Medulla oblongata (tissue), 1 donor: ENCODE results near the gene TSPAN18.

Experiments
- DNase-seq: peaks from one replicate; pipeline ENCODE4 v3.0.0-alpha.2; 2015; ENCODE audit errors: extremely low spot score

TSPAN18 gene

DNA sequence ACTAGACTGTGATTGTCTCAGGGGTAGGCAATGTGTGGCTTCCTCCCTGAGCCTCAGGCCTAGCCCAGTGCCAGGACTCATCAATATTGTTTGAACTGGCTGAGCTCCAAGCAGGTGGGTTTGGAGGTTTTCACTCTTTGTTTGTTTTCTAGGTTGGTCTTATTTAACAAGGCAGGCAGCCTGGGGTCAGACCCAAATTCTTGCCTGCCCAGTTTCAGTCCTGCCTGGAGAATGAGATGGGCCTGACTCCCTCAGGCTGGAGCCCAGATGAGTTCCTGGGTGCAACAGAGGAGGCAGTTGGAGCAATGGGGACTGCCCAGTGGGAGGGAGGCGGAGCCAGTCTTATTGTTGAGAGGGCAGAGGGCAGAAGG is 252.2 kb downstream of the TSPAN18 start:
- no peak for DNase-seq

DNA sequence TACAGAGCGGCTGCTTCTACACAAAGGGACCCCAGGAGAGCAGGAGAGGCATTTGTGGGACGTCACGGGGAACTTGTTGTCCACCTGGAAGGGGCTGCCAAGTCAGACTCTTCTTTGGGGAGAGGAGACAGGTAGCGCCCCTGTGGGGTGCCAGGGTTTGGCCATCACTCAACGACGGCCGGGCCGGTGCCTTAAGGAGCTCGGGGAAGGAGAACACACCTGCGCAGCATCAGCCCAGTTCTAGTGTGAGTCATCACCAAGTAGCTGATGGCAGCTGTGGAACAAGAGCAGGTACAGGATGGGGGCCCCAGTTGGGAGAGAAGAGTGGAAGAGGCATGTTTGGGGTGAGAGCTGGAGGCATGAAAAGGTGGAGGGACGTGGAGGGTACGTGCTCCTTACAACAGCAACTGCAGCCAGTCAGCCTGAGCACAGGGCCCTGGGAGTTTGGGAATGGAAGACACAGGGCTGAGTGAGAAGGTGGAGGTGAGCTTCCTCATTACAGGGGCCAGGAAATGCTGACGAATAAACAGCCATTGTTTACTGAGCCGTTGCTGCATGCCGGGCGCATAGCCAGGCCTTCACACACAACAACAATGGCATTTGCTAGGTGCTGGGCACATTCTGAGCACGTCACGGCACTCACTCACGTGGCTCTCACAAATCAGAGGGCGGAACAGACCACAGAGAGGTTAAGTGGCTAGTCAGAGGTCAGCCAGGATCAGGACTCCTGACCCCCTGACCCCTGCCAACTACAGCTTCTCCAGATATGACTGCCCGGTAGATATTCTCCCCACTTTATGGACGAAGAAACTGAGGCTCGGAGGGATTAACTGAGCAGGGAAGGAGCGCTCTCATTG is 253.0 kb downstream of the TSPAN18 start:
- DNase-seq: no peak

- DNase-seq: no peak
Observed at GRCh38 chr11:44980533-44981427, 254.0 kb downstream of the TSPAN18 start.
